Caco-2 (cell line): ENCODE data around the gene RPS6KA2. TPM values are rescaled to one million over a fixed set of nuclear protein-coding genes. Genes with fewer than 3 reads are reported as not detected.

Source experiments
- BruUV-seq: library from RNA; stranded (reverse); fragments of 400-500 nt; replicated peaks from 2 replicates; lab custom pipeline; 2021; lab: Mats Ljungman, UMichigan
- CTCF ChIA-PET: fragments of 300-600 bp; sonication (Branson Sonifier 250); formaldehyde crosslinking; loops from one replicate; lab custom pipeline; 2022; ENCODE audit warnings: antibody characterized with exemption; lab: Charles Lee
- POLR2A ChIA-PET: fragments of 300-600 bp; sonication (Branson Sonifier 250); formaldehyde crosslinking; loops from one replicate; lab custom pipeline; 2022; ENCODE audit warnings: antibody characterized with exemption; lab: Charles Lee
- DNase-seq, 2 experiments: peaks; one replicate each; pipeline versions ENCODE4 v3.0.0 to v3.0.0-alpha.2; 2020 to 2022
- H3K27me3 ChIP-seq: replicated peaks from 2 replicates; pipeline ENCODE4 v1.6.0; 2011; ENCODE audit warnings: low read length; ENCODE audit not compliant: control insufficient read depth, insufficient read depth
- H3K36me3 ChIP-seq: 2 replicates; pipeline ENCODE4 v1.5.1; 2011; ENCODE audit warnings: low read length; ENCODE audit not compliant: control insufficient read depth, insufficient read depth
- H3K4me1 ChIP-seq: fragments of 250-450 bp; sonication (Bioruptor Pico); 2 replicates; pipeline ENCODE4 v1.5.1; 2020; ENCODE audit warnings: mild to moderate bottlenecking
- H3K4me3 ChIP-seq: 2 replicates; pipeline ENCODE4 v1.5.1; 2011; ENCODE audit warnings: low read depth, mild to moderate bottlenecking, control low read depth, low read length
- H3K9me3 ChIP-seq: fragments of 250-450 bp; sonication (Bioruptor Pico); 2 replicates; pipeline ENCODE4 v1.5.1; 2020; ENCODE audit warnings: mild to moderate bottlenecking, moderate library complexity
- H3K27ac Mint-ChIP-seq: one replicate; pipeline ENCODE4 v1.8.0; 2022; ENCODE audit warnings: mixed read lengths; ENCODE audit not compliant: unreplicated experiment
- H3K27me3 Mint-ChIP-seq: one replicate; pipeline ENCODE4 v1.8.0; 2022; ENCODE audit warnings: mixed read lengths; ENCODE audit not compliant: insufficient read depth, unreplicated experiment
- H3K36me3 Mint-ChIP-seq: one replicate; pipeline ENCODE4 v1.8.0; 2022; ENCODE audit warnings: mild to moderate bottlenecking, mixed read lengths; ENCODE audit not compliant: insufficient read depth, unreplicated experiment
- H3K4me1 Mint-ChIP-seq: one replicate; pipeline ENCODE4 v1.8.0; 2022; ENCODE audit warnings: low read depth, mixed read lengths; ENCODE audit not compliant: unreplicated experiment
- H3K4me3 Mint-ChIP-seq: one replicate; pipeline ENCODE4 v1.8.0; 2022; ENCODE audit warnings: mild to moderate bottlenecking, moderate library complexity, mixed read lengths; ENCODE audit not compliant: unreplicated experiment
- H3K9me3 Mint-ChIP-seq: one replicate; pipeline ENCODE4 v1.8.0; 2022; ENCODE audit warnings: mixed read lengths; ENCODE audit not compliant: unreplicated experiment
- intact Hi-C: fragments of 100-400 bp; cut with micrococcal nuclease; formaldehyde crosslinking; loops from one replicate; pipeline ENCODE4 v1.10.0; 2022; ENCODE audit not compliant: unreplicated experiment
- total RNA-seq: library from RNA; stranded (reverse); gene quantifications from 2 replicates; pipeline ENCODE4 v1.2.3, GENCODE V29; 2022
- TF ChIP-seq, protein P1 (sequence below), 2 experiments: fragments of 200-600 bp in 1 of 2; IDR thresholded peaks; 1 replicate in 1 of 2; 2 replicates in 1 of 2; pipeline versions ENCODE4 v1.5.1 to v1.8.0; 2011 to 2022; ENCODE audit warnings: antibody characterized with exemption in 1 of 2, control low read depth in 1 of 2, inconsistent platforms in 1 of 2, low read depth in 1 of 2, low read length in 1 of 2, mild to moderate bottlenecking in 1 of 2, moderate library complexity in 1 of 2; ENCODE audit not compliant: insufficient read depth in 1 of 2, severe bottlenecking in 1 of 2, unreplicated experiment in 1 of 2

RPS6KA2 gene
- total RNA-seq, 1 experiment from 2014 or later, result 5.6 TPM

DNA sequence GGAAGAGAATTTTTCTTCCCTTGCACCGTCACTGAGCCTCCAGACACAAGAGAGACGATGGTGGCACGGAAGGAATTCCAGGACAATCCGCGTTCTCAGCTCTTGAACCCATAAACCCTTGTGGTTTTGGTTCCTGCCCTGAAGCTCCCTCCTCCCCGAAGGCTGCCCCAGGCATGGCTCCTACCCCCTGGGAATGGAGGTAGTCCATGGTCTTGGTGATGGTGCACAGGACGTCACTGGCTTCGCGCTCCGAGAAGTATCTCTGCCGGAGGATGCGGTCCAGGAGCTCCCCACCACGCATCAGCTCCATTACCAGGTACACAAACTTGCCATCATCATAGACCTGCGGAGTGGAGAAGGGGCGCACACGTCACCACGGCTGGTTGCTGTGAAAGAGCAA lies 196.8 kb downstream of the RPS6KA2 start:
- H3K9me3 Mint-ChIP-seq, result no peaks in the 10 kb centered on the region
- no TSS peak for BruUV-seq
- H3K9me3 ChIP-seq, result no peaks in the 10 kb centered on the region
- no peak overlapping the region for H3K4me3 ChIP-seq
- H3K4me1 ChIP-seq, result no peaks in the 10 kb centered on the region
- TF ChIP-seq, protein P1, sequence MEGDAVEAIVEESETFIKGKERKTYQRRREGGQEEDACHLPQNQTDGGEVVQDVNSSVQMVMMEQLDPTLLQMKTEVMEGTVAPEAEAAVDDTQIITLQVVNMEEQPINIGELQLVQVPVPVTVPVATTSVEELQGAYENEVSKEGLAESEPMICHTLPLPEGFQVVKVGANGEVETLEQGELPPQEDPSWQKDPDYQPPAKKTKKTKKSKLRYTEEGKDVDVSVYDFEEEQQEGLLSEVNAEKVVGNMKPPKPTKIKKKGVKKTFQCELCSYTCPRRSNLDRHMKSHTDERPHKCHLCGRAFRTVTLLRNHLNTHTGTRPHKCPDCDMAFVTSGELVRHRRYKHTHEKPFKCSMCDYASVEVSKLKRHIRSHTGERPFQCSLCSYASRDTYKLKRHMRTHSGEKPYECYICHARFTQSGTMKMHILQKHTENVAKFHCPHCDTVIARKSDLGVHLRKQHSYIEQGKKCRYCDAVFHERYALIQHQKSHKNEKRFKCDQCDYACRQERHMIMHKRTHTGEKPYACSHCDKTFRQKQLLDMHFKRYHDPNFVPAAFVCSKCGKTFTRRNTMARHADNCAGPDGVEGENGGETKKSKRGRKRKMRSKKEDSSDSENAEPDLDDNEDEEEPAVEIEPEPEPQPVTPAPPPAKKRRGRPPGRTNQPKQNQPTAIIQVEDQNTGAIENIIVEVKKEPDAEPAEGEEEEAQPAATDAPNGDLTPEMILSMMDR (IDR thresholded peaks at IDR 0.05; ENCODE audit: insufficient read depth in 1 of 2, low read depth in 1 of 2, low read length in 1 of 2, severe bottlenecking in 1 of 2, unreplicated experiment in 1 of 2), result no peak
- H3K4me1 Mint-ChIP-seq, result no peaks in the 10 kb centered on the region
- no peaks in the 10 kb centered on the region for H3K36me3 Mint-ChIP-seq
- H3K27ac Mint-ChIP-seq, result no peak overlapping the region
- H3K27me3 Mint-ChIP-seq, result peaks cover 5% of the 10 kb centered on the region
- intact Hi-C loops, result loop anchor here (10.0 kb wide), 1 partner anchor 335 kb away; no protein-coding TSS in a partner anchor
- CTCF ChIA-PET, result no interaction called here
- no peaks in the 10 kb centered on the region for H3K27me3 ChIP-seq
- peak in 1 of 2 experiments; percentile 15 for DNase-seq
- H3K36me3 ChIP-seq, result no peaks in the 10 kb centered on the region
- POLR2A ChIA-PET, result no interaction called here
- H3K4me3 Mint-ChIP-seq, result no peak overlapping the region

DNA sequence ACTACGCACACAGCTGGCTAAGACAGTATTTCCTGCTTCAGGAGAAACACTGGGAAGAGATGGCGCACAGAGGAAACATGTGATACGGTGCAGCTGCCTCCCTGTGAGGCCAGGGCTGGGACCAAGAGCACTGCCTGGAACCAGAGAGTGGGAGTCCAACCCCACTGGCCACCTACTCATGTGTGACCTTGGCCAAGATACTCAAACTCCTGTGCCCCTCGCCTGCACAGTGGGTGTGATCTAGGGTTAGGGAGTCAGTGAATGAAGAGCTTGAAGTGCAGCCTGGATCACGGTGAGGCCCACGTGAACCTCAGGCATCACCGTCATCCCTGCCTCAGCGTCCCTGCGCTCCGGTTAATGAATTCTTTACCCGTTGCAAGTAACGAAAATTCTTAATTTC lies 202.6 kb downstream of the RPS6KA2 start:
- H3K27me3 ChIP-seq, result peaks cover 1% of the 10 kb centered on the region; the same call in 1 of the 2 replicates
- H3K4me3 ChIP-seq, result no peak overlapping the region
- CTCF ChIA-PET, result no interaction called here
- no TSS peak for BruUV-seq
- intact Hi-C loops, result no loop called here
- H3K27ac Mint-ChIP-seq, result no peak overlapping the region
- H3K9me3 Mint-ChIP-seq, result no peaks in the 10 kb centered on the region
- DNase-seq, result no peak
- peaks cover 6% of the 10 kb centered on the region; the same call in 1 of the 2 replicates for H3K4me1 ChIP-seq
- H3K36me3 ChIP-seq, result no peaks in the 10 kb centered on the region
- H3K9me3 ChIP-seq, result no peaks in the 10 kb centered on the region
- peaks cover 7% of the 10 kb centered on the region for H3K4me1 Mint-ChIP-seq
- POLR2A ChIA-PET, result no interaction called here
- no peak overlapping the region for H3K4me3 Mint-ChIP-seq
- TF ChIP-seq, protein P1 (IDR thresholded peaks at IDR 0.05; ENCODE audit: insufficient read depth in 1 of 2, low read depth in 1 of 2, low read length in 1 of 2, severe bottlenecking in 1 of 2, unreplicated experiment in 1 of 2), result no peak
- no peaks in the 10 kb centered on the region for H3K36me3 Mint-ChIP-seq
- H3K27me3 Mint-ChIP-seq, result no peaks in the 10 kb centered on the region

DNA sequence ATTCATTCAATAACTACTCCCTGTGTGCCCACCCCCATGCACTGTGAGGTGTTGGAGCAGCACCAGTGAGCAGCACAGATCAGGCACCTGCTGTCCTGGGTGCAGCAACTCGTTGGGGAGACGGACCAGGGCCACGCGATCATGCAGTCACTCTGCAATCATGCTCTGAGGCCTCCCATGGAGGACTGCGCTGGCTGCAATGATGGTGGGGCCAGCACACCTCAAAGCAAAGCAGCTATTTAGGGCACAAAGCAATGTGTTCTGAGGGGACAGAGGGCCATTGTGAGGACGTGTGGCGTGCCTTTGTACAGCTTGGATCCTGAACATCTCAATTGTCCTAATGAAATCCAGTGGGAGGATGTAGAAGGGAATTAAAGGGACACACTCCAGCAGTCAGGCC lies 203.3 kb downstream of the RPS6KA2 start:
- TF ChIP-seq, protein P1 (IDR thresholded peaks at IDR 0.05; ENCODE audit: insufficient read depth in 1 of 2, low read depth in 1 of 2, low read length in 1 of 2, severe bottlenecking in 1 of 2, unreplicated experiment in 1 of 2), result no peak
- Histone ChIP-seq H3K27me3 (peaks cover 1% of the 10 kb centered on the region; the same call in 1 of the 2 replicates), H3K9me3 (no peaks in the 10 kb centered on the region), H3K4me3 (no peak overlapping the region), H3K4me1 (peaks cover 6% of the 10 kb centered on the region; the same call in 1 of the 2 replicates), H3K36me3 (no peaks in the 10 kb centered on the region)
- Mint-ChIP-seq H3K4me1 (peaks cover 7% of the 10 kb centered on the region), H3K4me3 (no peak overlapping the region), H3K9me3 (no peaks in the 10 kb centered on the region), H3K27ac (no peak overlapping the region), H3K36me3 (no peaks in the 10 kb centered on the region), H3K27me3 (no peaks in the 10 kb centered on the region)
- intact Hi-C loops, result no loop called here
- ChIA-PET CTCF (no interaction called here), POLR2A (no interaction called here)
- BruUV-seq, result no TSS peak
- no peak for DNase-seq
